Measurements from ENCODE around the gene ACTA2. TPM values are rescaled to one million over a fixed set of nuclear protein-coding genes. Genes with fewer than 3 reads are reported as not detected.

The ACTA2 gene
- total and polyA plus RNA-seq, 7 donors: 39.6 to 73.1 (median 56.6) TPM

- DNase-seq (no peak), ATAC-seq (no peak)
- H3K36me3 ChIP-seq (ENCODE audit: insufficient read depth in 1 of 2, low read depth in 1 of 2): no peaks in the 10 kb centered on the region
- intact Hi-C loops (cut with DNase I): loop anchor here in 1 of 2 donors (2.0 kb wide), 1 partner anchor 50 kb away; no protein-coding TSS in a partner anchor
- H3K27me3 ChIP-seq (ENCODE audit: insufficient read depth in 3 of 3, low read length in 2 of 3): no peaks in the 10 kb centered on the region
- no peak overlapping the region for H3K27ac ChIP-seq
- H3K9me3 ChIP-seq: no peaks in the 10 kb centered on the region
- H3K4me1 ChIP-seq: no peaks in the 10 kb centered on the region
- no peak overlapping the region for H3K4me3 ChIP-seq
- TF ChIP-seq CTCF (IDR thresholded peaks at IDR 0.05): no peak
Observed at GRCh38 chr10:88984525-88984924, 32.0 kb upstream of the ACTA2 start.

- Histone ChIP-seq H3K4me3 (no peak overlapping the region), H3K4me1 (peaks cover under 1% of the 10 kb centered on the region), H3K27me3 (ENCODE audit: insufficient read depth in 3 of 3, low read length in 2 of 3) (no peaks in the 10 kb centered on the region), H3K36me3 (ENCODE audit: insufficient read depth in 1 of 2, low read depth in 1 of 2) (no peaks in the 10 kb centered on the region), H3K9me3 (no peaks in the 10 kb centered on the region), H3K27ac (no peak overlapping the region)
- TF ChIP-seq CTCF (IDR thresholded peaks at IDR 0.05): no peak
- DNase-seq (no peak), ATAC-seq (no peak)
- intact Hi-C loops (cut with DNase I): loop anchor here in 1 of 2 donors (2.0 kb wide), 1 partner anchor 49 kb away; no protein-coding TSS in a partner anchor
- WGBS, 3 donors: 75 to 86% (median 84%) methylated on average over 1 of the region's 1 CpG
Observed at GRCh38 chr10:88983939-88984338, 31.4 kb upstream of the ACTA2 start.

- no peak for ATAC-seq
- Histone ChIP-seq H3K27me3 (ENCODE audit: insufficient read depth in 3 of 3, low read length in 2 of 3) (no peaks in the 10 kb centered on the region), H3K4me3 (no peak overlapping the region), H3K27ac (no peak overlapping the region), H3K9me3 (no peaks in the 10 kb centered on the region), H3K36me3 (ENCODE audit: insufficient read depth in 1 of 2, low read depth in 1 of 2) (no peaks in the 10 kb centered on the region), H3K4me1 (peaks cover 3% of the 10 kb centered on the region)
- no peak for DNase-seq
- intact Hi-C loops (cut with DNase I): no loop called here
- TF ChIP-seq CTCF (IDR thresholded peaks at IDR 0.05): no peak
- WGBS, 3 donors: 57 to 75% (median 58%) methylated on average over 2 of the region's 2 CpGs
Observed at GRCh38 chr10:88983206-88983605, 30.6 kb upstream of the ACTA2 start.

- H3K9me3 ChIP-seq: no peaks in the 10 kb centered on the region
- no peak for ATAC-seq
- intact Hi-C loops (cut with DNase I): no loop called here
- WGBS, 3 donors: 35 to 59% (median 54%) methylated on average over 2 of the region's 2 CpGs
- no peak for DNase-seq
- no peak overlapping the region for H3K4me3 ChIP-seq
- no peaks in the 10 kb centered on the region for H3K27me3 ChIP-seq (ENCODE audit: insufficient read depth in 3 of 3, low read length in 2 of 3)
- H3K36me3 ChIP-seq (ENCODE audit: insufficient read depth in 1 of 2, low read depth in 1 of 2): no peaks in the 10 kb centered on the region
- TF ChIP-seq CTCF (IDR thresholded peaks at IDR 0.05): no peak
- H3K4me1 ChIP-seq: peaks cover 3% of the 10 kb centered on the region
- no peak overlapping the region for H3K27ac ChIP-seq
Observed at GRCh38 chr10:88982366-88982765, 29.8 kb upstream of the ACTA2 start.

GRCh38 chr10:88981435-88981834 lies 28.9 kb upstream of the ACTA2 start:
- no peak for TF ChIP-seq CTCF (IDR thresholded peaks at IDR 0.05)
- no peak overlapping the region for H3K4me3 ChIP-seq
- H3K27ac ChIP-seq: peak overlapping the region; percentile 14
- no peaks in the 10 kb centered on the region for H3K9me3 ChIP-seq
- WGBS, 3 donors: 41 to 52% (median 46%) methylated on average over 5 of the region's 5 CpGs
- no peak for DNase-seq
- peaks cover 3% of the 10 kb centered on the region for H3K4me1 ChIP-seq
- intact Hi-C loops (cut with DNase I): no loop called here
- no peaks in the 10 kb centered on the region for H3K36me3 ChIP-seq (ENCODE audit: insufficient read depth in 1 of 2, low read depth in 1 of 2)
- peak in 2 of 4 donors; percentile 44 to 49 for ATAC-seq
- no peaks in the 10 kb centered on the region for H3K27me3 ChIP-seq (ENCODE audit: insufficient read depth in 3 of 3, low read length in 2 of 3)
